ENCODE data around the gene TEAD3.

DNA sequence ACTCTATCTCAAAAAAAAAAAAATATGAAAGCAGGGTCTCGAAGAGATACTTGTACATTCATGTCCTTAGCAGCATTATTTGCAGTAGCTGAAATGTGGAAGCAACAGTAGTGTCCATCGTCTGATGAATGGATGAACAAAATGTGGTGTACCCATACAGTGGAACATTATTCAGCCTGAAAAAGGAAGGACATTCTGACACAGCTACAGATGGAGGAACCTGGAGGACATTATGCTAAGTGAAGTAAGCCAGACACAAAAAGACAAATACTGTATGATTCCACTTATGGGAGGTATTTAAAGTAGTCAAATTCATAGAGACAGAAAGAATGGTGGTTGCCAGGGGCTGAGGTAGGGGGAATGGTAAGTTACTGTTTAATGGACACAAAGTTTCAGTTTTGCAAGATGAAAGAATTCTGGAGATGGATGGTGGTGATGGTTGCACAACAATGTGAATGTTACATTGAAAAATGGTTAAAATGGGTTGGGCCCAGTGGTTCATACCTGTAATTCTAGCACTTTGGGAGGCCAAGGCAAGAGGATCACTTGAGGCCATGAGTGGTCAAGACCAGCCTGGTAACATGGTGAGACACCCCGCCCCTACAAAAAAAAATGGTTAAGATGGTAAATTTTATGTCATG is 27.6 kb upstream of the TEAD3 start:
- TF ChIP-seq EP300 (IDR thresholded peaks at IDR 0.05; ENCODE audit: borderline replicate concordance), result no peak
- no peak for TF ChIP-seq CREB1 (IDR thresholded peaks at IDR 0.05; ENCODE audit: low read depth)
- TF ChIP-seq RAD21 (IDR thresholded peaks at IDR 0.05; ENCODE audit: low read depth), result no peak
